ENCODE data around the gene ASCL5. TPM values are rescaled to one million over a fixed set of nuclear protein-coding genes. Genes with fewer than 3 reads are reported as not detected.

Gene ASCL5
- total RNA-seq, 1 donor from 2014 or later: not detected

GRCh38 chr1:201064806-201065205 is 62.2 kb downstream of the ASCL5 start:
- intact Hi-C loops (cut with micrococcal nuclease): no loop called here
- Mint-ChIP-seq H3K36me3 (ENCODE audit: low read depth) (no peaks in the 10 kb centered on the region), H3K4me1 (no peaks in the 10 kb centered on the region), H3K27ac (no peak overlapping the region), H3K4me3 (no peak overlapping the region), H3K27me3 (peaks cover 8% of the 10 kb centered on the region), H3K9me3 (no peaks in the 10 kb centered on the region)
- DNase-seq: no peak

Other genes with a start within 250 kb of the ASCL5 start
- not detected in 2 replicates for gene INAVA, start 232.3 kb downstream of the ASCL5 start, total RNA-seq
- gene KIF21B, start 103.5 kb downstream of the ASCL5 start, total RNA-seq: 48.3 and 49.3 TPM in 2 replicates
- gene CACNA1S, start 14.8 kb downstream of the ASCL5 start, total RNA-seq: not detected in 2 replicates
- 11.3 and 13.5 TPM in 2 replicates for gene TMEM9, start 27.3 kb upstream of the ASCL5 start, total RNA-seq
- not detected in 2 replicates for gene IGFN1, start 63.6 kb upstream of the ASCL5 start, total RNA-seq
- not detected in 2 replicates for gene PKP1, start 156.3 kb upstream of the ASCL5 start, total RNA-seq

Measured in activated CD4-positive, alpha-beta T cell treated with anti-CD3 and anti-CD28 coated beads, Interleukin-2, amount 10 ng/mL, durations not matched to agents 24 days and 14 days (primary cell).